Activated CD4-positive, CD25-positive, alpha-beta regulatory T cell treated with anti-CD3 and anti-CD28 coated beads, Interleukin-2, amount 50 U/mL, for 72 hours (primary cell): ENCODE results near the gene ATP5F1C.
"Not testable (repeated sequence)": the region's sequence is repeated elsewhere in the genome, so short reads cannot be mapped to it uniquely, and the experiment has no call there.

ENCODE experiments used
- DNase-seq: peaks from one replicate; pipeline ENCODE4 v3.0.0; 2021

ATP5F1C gene

DNA sequence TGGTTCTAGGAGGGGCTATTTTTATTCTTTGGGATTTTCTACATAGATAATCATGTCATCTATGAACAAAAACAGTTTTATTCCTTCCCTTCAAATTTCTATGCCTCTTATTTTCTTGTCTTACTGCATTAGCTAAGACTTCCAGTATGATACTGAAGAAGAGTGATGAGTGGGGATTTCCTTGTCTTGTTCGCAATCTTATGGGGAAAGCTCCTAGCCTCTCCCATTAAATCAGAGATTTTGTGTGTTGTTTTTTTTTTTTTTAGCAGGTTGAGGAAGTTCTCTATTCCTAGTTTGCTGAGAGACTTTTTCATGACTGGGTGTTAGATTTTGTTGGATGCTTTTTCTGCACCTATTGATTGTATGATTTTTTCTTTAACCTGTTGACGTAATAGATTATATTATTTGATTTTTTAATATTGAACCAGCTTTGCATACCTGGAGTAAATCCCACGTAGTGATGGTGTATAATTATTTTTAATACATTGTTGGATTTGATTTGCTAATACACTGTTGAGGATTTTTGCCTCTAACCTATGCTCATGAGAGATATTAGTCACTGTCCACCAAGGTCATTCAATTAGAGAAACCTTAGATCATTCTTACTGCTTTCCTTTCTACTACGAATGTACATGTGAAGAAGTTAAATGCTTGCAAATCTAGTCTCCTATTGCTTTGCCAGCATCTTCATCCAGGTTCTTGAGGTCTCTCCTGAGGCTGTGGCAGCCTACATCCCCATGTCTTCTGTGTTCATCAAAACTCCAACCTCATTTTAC lies 6.5 kb downstream of the ATP5F1C start:
- DNase-seq, result no peak

GRCh38 chr10:7795605-7796004 lies 7.6 kb downstream of the ATP5F1C start:
- no peak for DNase-seq

DNA sequence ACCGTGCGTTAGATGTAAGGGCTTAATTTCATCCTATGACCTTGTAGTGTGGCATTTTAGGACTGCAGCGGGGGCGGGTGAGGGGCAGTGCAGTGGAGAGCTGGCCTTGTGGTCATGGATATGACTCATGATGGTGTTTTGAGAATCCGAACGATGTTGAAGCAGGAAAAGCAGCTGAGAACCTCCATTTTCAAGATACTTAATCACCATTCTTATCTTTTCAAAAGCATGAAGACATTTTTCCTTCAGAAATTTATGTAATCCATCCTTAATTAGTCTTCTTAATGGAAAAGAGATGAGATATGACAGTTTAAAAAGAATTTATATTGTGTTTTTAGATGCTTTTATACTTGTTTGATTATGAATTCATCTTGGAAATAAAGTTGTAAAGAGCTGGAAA lies 9.6 kb downstream of the ATP5F1C start:
- DNase-seq, result no peak

DNA sequence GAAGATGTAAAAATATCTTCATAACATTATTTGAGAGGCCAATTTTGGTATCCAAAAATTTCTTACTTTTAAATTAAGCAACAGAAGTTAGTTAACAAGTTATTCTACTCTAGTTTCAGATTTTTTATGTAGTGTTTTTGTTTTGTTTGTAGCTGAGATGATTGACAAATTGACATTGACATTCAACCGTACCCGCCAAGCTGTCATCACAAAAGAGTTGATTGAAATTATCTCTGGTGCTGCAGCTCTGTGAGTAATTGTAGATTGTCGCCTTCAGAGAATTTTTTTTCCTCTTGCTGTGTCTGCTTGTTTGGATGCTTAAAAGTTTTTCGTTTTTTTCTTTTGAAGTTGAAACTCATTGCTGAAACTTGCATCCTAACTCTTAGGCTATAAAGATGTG lies 14.6 kb downstream of the ATP5F1C start:
- DNase-seq, result no peak

DNA sequence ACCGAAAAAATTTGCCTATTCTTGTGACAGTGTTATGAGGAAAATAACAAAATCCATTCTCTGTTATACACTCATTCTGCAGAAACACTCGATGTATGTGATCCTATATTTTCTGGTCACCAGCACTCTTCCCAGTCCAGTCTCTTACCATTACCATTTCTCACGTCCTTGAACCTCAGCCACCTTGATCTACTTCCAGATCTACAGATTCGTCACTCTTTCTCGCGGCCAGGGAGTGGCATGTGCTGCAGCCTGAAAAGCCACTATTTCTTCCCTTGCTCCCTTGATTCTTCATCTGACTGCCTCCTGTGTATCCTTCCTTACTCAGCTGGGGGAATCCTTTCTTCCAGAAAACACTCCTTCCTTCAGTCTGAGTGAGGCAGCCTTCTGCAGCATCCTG lies 16.2 kb downstream of the ATP5F1C start:
- no peak for DNase-seq

DNA sequence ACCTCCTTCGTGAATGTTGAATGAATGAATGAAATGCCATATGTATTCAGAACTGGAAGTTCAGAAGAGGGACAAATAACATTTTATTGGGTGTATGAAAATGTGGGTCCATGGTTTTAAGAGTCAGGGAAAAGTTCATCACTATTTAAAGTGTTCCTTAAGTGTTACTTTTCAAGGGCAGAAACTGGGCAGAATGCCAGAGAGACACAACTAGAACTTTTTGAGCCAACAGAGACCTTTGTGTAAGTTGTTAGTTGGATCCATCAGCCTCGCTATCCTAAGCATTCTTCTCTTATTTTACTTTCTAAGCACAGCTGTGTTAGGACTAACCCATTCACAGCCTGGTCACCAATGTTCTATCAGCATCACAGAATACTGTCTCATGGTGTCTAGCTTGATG lies 16.8 kb downstream of the ATP5F1C start:
- DNase-seq, result no peak

- no peak for DNase-seq
These were observed 20.8 kb downstream of the ATP5F1C start for GRCh38 chr10:7808686-7809267.

GRCh38 chr10:7810443-7810842 lies 22.5 kb downstream of the ATP5F1C start:
- DNase-seq, result no peak

GRCh38 chr10:7811000-7811399 lies 23.0 kb downstream of the ATP5F1C start:
- no peak for DNase-seq

DNA sequence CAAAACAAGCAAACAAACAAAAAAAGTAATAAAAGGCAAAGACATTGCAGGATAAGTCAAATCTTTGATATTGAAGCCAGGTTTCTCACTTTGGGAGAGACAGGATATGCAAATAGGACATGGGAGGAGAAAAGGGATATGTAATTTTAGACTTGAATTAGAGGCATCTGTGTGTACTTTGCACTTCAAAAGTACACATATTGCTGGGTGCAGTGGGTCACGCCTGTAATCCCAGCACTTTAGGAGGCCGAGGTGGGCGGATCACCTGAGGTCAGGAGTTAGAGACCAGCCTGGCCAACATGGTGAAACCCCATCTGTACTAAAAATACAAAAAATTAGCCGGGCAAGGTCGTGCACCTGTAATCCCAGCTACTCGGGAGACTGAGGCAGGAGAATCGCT lies 23.8 kb downstream of the ATP5F1C start:
- not testable (repeated sequence) for DNase-seq

- no peak for DNase-seq
These were observed 25.5 kb downstream of the ATP5F1C start for GRCh38 chr10:7813481-7813880.

DNA sequence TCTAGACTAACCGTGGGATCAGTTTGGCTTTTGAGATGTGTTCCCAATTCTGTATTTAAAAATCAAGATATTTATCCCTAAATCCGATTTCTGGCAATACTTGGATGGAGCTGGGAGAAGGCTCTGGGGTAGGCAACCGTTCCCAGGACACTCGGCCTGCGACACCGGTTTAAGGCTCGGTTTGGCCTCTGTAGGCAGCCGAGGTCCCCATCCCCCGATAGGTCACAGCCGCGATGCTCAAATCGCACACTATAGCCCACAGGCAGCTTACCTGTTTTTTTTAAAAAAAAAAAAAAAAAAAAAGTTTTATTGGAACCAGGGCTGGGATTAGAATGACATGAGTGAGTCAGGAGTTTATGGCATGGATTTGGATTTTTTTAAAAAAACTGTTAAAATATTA lies 29.6 kb downstream of the ATP5F1C start:
- DNase-seq, result no peak

GRCh38 chr10:7817984-7818294 lies 30.0 kb downstream of the ATP5F1C start:
- DNase-seq, result no peak

DNA sequence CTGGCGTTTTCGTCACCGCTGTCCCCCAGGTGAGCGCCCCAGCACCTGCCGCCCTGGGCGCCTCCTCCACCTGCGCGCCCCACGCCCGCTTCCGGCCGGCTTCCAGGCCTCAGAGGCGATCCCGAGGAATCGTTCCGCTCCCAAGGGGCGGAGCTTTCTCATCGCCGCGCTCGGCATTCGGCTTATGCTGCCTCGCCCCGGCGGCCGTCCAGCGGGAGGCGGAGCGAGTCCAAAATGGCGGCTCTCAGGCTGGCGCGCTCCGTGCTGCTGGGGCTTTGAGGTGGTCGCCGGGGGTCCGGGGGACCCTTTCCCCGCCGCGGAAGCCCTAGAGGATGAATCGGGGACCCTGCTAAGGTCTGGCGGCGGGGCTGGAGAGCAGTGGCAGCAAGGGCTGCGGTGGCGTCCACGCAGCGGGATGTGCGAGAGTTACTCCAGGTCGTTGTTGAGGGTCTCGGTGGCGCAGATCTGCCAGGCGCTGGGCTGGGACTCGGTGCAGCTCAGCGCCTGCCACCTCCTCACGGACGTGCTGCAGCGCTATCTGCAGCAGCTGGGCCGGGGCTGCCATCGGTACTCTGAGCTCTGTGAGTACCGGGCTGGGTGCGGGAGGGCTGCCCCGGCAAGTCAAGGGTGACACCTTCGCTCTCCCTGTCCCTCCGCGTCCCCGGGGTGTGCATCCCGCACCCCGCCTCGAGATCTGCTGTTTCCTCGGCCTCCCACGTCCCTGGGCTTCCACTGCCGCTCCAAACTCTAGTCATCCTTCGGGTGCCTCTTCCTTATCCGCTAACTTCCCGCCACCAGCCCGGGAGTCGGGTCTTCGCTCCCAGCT lies 30.5 kb downstream of the ATP5F1C start, which contains the start of gene TAF3:
Gene TAF3, plus strand, starts transcription at position 211 of the 826 bp plus-strand sequence. Its CDS starts 205 bp downstream, at position 416.
- peak; percentile 94 for DNase-seq

- DNase-seq, result no peak
These were observed 31.1 kb downstream of the ATP5F1C start for GRCh38 chr10:7819121-7819460.

GRCh38 chr10:7824251-7824650 lies 36.3 kb downstream of the ATP5F1C start:
- no peak for DNase-seq

DNA sequence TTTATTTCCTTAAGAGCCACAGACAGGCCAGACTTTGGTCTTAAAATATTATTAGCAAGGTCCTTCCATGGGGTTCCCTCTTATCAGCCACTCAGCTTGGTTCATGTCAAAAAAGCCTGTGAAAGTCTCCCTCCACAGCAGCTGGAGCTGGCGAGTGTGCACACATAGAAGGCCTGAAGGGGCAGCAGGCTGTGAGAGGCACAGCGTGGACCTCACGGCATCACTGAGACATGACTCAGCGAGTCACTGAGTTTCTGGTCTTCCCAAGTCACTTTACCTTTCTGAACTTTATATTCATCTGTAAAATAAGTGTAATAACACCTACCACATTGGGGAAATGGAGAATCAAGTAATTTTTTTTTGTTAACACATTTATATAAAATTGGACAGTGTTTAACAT lies 39.0 kb downstream of the ATP5F1C start:
- DNase-seq, result no peak

- DNase-seq, result no peak
These were observed 41.4 kb downstream of the ATP5F1C start for GRCh38 chr10:7829289-7829834.

GRCh38 chr10:7832060-7832459 lies 44.1 kb downstream of the ATP5F1C start:
- no peak for DNase-seq

- no peak for DNase-seq
These were observed 45.2 kb downstream of the ATP5F1C start for GRCh38 chr10:7833210-7833609.

DNA sequence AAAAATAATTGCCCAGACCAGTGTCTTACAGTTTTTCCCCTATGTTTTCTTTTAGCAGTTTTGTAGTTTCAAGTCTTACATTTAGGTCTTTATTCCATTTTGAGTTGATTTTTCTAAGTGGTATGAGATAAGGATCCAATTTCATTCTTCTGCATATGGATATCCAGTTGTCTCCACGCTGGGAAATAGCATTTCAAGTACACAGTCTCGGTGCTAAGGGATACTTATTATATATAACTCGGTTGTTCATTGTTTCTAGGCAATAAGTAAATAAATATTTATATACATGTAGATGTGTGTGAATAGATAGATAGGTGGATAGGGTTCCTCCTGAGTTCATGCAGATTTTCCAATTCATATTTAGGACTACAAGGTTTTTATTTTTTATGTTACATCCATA lies 46.3 kb downstream of the ATP5F1C start:
- DNase-seq, result no peak

DNA sequence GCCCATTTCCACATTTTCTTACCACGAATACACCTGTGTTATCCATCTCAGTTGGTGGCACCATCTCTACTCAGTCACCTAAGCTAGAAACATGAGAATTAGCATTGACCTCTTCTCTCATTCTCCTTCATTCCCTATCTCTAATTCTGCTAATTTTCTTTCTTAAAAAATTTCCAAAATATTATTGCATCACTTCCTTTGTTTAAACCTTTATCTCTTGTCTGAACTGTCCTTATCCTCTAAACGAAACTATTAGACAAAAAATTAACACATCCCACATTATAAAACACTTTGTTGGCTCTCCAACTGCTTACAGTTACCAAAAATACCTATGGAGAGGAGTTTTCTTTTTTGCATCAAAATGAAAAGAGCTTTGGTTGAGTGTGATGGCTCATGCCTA lies 48.6 kb downstream of the ATP5F1C start:
- no peak for DNase-seq

DNA sequence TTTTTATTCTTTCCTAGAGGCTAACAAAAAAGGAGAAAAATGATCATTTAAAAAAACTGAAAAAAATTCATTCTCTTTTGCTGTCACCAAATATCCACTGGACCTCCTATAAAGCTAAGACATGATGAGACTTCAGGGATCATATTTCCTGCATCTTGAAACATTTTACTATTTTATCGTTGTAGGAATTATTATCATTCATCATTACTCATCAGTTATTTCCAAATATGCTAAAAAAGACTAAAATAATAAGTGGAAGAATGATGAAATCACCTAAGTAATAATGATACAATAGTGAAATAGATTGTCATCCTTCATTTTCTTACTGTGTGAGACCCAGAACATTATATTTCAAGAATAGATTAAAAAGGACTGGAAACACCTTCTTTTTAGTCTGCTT lies 58.6 kb downstream of the ATP5F1C start:
- no peak for DNase-seq
